Activated CD4-positive, alpha-beta T cell treated with anti-CD3 and anti-CD28 coated beads for 1 hour (primary cell): ENCODE measurements around the gene DENND5B.
"Not testable (repeated sequence)": the region's sequence is repeated elsewhere in the genome, so short reads cannot be mapped to it uniquely, and the experiment has no call there.

Experiments used
- DNase-seq: peaks from one replicate; pipeline ENCODE4 v3.0.0-alpha.2; 2020

Gene DENND5B

DNA sequence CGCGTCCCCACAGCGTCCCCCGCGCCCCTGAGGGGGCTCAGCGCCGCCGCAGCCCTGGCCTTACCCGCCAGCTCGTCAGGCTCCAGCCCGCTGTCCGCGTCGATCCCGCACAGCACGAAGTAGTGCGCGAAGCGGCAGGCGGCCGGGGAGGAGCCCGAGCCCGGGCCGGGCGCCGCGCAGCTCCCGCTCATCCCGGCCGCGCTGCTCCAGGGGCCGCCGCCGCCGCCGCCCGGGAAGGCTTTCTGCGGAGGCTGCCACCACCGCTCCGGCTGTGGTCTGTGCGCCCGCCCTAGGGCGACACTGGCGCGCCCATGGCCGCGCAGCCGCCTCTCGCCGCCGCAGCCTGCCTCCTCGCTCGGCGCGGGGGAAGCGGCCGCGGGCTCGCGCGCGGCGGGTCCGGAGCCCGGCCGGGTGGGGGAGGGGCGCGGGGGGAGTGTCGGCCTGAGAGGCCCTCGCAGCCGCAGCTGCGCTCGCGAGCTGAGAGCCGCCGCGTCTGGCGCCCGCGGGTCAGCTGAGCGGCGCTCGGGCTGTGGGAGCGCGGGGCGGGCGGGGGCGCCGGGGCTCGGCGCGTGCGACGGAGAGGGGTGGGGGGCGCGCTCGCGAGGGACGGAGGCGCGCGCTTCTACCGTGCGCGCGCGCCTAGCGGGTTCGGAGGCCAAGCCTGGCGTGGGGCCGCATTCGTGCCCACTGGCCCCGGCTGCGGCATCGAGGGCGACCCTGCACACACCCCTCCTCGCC is at the start of gene DENND5B:
TSS of gene DENND5B (minus strand) at position 495 of the 738 bp plus-strand sequence. CDS start at position 191, 304 bp downstream.
- DNase-seq: no peak

DNA sequence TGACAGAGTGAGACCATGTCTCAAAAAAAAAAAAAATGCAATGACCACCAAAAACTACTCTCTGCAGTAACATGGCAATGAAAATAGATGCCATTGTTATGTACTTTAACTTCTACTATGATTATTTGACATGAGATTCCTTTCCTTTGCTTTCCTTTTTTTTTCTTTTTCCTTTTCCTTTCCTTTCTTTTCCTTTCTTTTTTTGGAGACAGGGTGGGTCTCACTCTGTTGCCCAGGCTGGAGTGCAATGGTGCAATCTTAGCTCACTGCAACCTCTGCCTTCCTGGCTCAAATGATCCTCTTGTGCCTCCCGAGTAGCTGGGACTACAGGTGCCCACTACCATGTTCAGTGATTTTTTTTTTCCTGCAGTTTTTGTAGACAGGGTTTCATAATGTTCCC is 43.7 kb upstream of the DENND5B start:
- DNase-seq: no peak

DNA sequence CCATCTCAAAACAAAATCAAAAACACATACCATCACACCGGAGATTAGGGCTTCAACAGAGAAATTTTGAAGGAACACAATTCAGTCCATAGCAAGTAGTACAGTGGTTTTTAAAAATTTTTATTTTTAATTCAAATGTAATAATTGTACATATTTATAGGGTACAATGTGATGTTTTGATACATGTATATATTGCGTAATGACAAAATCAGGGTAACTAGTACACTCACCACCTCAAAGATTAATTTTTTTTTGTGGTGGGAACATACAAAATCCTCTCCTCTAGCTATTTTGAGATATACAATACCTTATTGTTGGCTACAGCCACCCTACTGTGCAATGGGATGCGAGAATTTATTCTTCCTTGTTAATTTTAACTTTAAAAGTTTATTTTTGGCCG is 42.5 kb upstream of the DENND5B start:
- no peak for DNase-seq

DNA sequence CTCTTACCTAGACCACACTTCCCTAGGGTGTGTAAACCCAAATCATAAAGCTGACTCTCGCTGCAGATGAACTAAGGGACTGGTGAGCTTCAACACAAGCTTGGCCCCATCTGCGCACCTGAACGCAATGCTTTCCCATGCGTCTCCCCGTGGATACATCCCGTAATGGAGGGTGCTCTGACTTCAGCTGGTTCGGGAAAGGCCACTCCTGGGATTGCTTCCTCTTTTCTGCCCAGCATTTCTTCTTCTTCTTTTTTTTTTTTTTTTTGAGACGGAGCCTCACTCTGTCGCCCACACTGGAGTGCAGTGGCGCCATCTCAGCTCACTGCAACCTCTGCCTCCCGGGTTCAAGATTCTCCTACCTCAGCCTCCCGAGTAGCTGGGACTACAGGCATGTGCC is 40.9 kb upstream of the DENND5B start:
- no peak for DNase-seq

DNA sequence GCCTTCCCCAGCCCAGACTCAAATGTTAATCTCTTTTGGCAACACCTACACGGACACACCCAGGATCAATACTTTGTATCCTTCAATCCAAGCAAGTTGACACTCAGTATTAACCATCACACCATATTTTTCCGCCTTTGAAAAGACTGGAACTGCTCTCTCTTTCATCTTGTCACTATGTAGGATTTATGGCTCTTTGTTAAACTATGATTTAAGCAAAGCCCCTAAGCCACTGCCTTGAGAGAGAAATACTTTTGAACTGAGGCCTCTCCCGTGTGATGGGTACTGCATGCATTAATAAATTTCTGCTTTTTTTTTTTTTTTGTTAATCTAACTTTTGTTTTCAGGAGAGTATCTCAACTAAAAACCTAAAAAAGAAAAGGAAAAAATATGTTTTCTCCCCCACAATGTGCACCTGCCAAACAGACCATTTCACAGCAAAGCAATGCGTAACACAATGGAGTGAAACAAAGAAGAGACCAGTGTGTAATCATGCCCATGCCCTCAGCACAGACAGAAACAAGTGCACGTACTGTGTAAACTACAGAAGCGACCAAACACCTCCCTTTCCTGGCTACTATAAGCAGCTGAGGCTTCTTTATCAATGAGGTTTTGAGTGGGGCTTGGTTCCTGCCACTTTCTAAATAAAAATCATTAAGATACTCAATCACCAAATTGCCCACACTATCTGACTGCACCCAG is 40.2 kb upstream of the DENND5B start:
- DNase-seq: no peak

DNA sequence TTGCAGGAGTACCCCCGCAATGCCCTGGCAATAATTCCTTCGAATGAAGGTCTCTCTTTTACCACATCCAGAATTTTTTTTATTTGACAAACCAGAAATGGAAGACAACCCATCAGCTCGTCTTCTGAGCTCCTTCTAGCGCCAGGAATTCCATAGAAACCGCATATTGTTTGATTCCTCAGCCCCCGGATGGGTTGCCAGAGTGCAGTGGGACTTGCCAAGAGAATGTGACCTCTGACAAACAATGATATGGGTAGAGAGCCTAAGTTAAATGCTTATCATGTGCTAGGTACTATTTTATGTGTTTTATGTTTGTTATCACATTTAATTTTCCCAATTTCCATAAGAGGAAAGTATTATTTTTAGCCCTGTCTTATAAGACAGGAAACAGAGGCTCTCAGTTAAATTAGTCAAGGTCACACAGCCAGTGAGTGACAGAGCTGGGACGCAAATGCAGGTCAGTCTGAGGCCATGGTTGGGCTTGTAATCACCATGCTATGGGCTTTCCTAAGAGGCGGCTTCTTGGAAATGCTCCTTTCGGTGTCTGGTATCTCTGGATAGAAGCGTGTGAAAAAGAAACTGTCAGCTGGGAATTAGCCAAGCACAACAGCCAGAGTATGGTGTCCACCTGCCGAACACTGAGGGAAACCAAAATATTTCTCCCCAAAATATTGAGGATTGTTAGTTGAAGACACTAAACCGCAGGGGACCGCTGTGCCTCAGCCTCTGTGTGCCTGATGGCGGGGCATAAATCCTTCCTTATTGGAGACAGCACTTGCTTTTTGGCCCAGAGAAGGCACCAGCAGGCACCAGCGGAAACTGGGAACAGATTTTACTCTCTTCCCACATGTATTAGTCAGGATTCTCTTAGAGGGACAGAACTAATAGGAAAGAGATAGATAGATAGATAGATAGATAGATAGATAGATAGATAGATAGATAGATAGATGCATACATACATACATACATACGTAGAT is 39.1 kb upstream of the DENND5B start:
- no peak for DNase-seq

DNA sequence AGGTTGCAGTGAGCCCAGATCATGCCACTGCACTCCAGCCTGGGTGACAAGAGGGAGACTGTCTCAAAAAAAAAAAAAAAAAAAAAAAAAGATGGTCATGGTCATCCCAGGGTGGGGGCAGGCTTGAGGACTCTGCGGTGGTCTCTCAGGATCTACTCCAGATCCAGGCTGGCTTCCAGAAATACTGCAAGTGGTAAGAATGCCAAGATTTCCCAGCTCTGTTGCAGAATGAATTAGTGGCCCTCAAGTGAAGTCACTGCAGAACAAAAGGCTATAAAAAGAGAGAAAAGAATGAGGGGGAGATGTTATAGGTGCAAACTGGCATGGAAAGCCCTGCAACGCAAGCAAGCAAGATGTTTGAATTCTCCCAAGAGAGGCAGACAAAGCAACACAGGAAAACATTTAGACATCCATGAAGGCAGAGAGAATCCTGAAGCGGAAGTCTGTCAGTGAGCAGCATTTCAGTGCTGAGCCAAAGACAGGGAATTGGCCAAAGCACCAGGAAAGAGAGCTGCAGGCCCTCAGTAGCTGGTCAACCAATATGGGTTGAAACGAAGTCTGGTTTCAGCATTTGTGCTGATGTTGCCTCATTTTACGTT is 36.6 kb upstream of the DENND5B start:
- no peak for DNase-seq

DNA sequence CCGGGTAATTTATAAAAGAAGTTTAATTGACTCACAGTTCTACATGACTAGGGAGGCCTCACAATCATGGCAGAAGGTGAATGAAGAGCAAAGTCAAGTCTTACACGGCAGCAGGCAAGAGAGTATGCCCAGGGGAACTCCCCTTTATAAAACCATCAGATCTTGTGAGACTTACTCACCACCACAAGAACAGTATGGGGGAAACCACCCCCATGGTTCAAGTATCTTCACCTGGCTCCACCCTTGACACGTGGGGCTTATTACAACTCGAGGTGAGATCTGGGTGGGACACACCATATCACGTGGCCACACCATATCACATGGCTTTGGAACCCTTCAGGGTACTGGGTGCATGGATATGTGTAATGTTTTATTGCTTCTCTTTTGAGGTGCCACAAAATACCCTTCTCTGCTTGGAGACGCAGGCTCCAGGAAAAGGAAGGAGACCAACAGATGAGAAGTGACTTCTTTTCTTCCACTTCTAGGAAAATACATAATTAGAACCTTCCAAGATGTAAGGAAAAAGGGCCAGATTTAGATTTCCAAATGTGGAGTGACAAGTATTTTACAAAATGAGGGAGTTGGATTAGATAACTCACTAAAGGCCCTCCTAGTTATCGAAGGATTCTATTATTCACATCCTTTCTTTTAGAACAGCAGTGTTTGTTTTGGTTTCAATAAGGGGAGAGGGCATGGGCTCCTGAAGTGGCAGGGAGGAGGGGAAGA is 35.5 kb upstream of the DENND5B start:
- no peak for DNase-seq

DNA sequence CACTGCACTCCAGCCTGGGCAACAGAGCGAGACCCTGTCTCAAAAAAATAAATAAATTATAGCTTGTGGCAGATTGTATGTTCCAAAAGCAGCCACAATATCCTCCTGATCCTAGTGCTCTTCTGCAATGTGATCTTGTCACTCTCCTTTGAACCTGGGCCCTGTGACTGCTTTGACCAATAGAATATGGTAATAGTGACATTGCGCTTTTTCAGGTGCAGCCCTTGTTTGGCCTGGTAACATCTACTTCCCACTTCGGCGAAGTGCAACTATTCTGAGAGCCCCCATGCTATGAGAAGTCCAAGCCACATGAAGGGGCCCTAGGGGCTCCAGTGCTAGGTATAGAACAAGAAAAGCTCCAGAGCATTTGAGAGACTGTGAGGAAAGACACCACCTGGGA is 31.1 kb upstream of the DENND5B start:
- DNase-seq: no peak

DNA sequence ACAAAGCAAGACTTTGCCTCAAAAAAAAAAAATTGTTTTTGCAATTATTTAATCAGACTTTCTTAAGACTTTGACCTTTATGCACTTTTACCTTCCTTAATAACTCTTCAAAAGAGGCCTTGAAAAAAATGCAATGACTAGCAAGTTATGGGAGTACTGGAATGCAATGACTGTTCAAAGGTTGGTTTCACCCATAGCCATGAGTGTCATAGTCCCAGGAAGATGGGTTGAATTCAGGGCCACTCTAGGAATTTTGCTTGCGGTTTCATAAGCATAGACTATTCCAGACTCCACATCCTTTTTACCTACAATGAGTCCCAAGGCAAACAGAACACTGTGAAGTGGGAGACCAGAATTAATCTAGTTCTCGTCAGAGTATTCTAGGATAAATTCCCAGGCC is 29.4 kb upstream of the DENND5B start:
- no peak for DNase-seq

DNA sequence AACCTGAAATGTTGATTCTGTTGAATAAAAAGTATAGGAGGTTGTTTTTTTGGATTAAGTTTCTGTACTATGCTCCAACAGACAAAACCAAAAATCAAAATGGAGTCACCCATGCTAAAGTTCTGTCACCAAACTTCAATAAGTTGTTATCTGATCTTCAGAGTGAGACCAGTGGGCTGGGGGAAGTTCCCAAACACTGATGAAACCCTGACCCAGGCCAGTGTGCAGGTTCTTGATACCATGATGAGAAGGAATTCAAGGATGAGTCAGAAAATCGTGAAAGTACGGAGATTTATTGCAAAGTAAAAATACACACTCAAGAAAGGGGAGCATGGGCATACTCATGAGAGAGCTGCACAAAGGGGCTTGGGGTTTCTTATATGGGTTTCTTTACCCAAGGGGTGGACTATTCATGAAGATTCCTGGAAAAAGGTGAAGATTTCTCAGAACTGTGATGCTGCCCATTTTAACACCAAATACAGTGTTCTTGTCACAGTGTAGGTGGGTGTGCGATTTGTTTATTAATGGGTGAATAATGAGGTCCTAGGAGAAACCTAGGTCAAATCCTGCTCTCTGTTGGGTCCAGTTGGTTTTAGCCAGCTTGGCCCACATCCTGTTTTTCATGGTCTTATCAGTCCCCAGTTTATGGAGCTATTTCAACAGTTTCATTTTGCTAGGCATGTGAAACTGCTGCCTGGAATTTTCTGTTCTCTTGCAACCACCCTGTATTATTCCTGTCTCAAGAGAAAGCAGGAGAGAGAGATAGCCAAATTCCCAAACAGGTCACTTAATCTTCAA is 27.5 kb upstream of the DENND5B start:
- no peak for DNase-seq

DNA sequence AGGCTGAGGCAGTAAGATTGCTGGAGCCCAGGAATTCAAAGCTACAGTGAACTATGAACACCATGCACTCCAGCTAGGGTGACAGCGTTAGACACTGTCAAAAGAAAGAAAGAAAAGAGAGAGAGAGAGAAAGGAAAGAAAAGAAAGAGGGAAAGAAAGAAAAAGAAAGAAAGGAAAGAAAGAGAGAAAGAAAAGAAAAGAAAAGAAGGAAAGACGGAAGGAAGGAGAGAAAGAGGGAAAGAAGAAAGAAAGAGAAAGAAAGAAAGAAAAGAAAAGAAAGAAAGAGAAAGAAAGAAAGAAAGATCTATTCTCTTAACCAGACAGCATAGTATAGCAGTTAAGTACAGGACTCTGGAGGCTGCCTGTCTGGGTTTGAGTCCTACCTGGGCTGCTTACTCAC is 21.9 kb upstream of the DENND5B start:
- DNase-seq: no peak

DNA sequence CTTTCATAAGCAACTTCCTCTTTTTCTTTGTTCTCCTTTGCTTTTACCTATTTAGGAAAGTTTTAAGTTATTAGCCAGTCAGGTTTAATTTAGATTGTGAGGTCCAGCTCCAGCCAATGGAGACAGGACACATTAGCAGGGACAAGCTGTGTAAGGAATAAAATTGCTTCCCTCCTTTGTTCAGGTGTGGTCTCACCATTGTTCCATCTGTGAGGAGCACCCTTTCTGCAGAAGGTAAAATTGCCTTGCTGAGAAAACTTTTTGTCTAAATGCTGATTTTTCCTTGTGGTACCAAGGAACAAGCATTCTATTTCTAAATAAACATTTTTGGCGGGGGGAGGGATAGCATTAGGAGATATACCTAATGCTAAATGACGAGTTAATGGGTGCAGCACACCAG is 17.4 kb upstream of the DENND5B start:
- not testable (repeated sequence) for DNase-seq

DNA sequence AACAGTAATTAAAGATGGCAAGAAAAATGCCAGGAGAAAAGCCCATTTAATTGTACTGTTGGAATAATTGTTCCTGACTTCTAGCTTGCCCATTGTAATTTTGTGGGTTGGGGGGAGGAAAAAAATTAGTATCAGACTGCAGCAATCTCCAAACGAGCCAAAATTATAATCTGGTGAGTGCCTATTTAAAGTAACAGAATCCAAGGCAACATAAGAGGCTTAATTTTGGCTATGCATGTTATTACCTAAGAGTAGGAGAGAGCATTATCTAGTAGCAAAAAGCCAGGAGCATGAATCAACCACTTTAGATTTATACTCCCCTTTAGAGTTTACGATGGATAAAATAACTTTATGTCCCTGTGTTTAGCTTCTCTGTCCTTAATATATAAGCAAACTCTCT is 14.6 kb upstream of the DENND5B start:
- no peak for DNase-seq

DNA sequence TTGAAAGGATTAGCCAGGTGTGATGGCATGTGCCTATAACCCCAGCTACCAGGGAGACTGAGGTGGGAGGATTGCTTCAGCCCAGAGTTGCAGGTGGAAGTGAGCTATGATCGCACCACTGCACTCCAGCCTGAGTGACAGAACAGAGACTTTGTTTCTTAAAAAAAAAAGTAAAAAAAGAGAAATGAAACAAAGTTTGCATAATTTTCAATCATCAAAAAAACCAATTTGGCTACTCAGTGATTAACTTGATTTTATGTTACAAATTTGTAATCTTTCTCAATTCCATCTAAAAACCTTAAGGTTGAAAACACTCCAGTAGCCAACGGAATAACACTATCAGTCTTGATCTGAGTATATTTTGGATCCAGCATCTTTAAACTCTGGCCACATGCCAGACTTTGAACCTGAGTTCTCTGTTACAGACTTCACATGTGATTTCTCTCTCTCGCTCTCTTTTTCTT is 12.6 kb upstream of the DENND5B start:
- DNase-seq: no peak

DNA sequence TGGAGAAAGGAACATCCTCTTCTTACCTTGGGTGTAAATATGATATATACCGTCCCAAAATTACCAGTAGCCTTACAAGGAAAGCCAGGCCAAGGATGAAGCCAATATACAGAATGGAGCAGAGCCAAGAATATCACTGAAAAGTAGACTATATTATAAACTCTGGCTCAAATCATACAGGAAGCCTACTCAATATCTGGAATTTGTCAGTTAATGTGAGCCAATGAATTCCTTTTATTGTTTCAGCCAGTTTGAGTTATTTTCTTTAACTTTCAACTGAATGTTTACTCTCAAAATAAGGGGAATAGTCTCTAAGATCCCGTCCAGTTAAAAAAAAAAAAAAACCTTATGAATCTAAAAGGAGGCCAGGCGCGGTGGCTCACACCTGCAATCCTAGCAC is 9.8 kb upstream of the DENND5B start:
- no peak for DNase-seq

DNA sequence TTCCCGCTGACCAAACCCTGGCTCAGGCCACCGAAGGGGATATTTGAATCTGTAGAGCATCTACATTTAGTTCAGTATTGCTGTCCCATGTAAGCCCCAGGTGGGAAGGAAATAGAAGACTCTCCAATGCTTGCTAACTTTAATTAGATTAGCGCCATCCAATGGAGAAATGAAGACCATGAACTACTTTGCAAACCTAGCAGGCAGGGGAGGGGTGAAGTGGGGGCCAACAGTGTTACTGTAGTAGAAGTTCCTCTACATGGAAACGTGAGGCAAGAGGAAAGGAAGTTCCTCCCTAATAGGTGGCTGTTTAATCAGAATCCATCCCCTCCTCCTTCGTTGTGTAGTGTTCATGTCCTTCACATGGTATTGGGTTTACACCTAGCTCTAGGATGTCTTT is 9.3 kb upstream of the DENND5B start:
- no peak for DNase-seq

DNA sequence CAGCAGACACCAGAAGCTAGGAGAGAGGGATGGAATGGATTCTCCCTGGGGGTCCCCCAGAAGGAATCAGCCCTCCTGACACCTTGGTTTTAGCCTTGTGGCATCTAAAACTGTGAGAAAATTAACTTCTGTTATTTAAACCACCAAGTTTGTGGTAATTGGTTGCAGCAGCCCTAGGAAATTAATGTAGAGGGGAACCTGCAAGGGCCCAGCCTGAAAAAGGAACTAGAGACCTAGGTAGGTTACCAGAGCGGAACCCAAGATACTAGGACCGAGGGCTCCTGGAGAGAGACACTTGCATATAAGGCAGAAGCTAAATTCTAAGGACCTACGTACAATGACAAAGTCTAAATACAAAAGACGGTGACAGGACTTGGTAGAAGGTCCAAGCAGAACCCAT is 8.1 kb upstream of the DENND5B start:
- no peak for DNase-seq

DNA sequence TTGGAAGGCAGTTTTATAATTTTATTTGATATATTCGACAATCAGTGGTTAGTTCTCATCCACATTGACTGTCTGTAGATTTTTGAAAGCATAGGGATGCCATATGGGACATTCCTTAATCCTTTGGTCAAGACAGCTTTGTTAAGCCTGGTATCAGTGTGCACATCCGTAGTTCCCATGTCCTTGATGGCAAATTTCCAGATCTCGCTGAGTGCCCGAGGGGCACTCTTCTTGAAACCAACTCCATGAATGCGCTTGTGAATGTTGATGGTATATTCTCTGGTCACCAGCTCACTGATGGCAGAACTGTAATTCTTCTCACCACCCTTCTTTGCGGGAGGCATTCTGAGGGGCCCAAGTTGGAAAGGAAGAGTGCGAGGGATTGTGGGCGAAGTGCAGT is 6.1 kb upstream of the DENND5B start:
- DNase-seq: no peak

DNA sequence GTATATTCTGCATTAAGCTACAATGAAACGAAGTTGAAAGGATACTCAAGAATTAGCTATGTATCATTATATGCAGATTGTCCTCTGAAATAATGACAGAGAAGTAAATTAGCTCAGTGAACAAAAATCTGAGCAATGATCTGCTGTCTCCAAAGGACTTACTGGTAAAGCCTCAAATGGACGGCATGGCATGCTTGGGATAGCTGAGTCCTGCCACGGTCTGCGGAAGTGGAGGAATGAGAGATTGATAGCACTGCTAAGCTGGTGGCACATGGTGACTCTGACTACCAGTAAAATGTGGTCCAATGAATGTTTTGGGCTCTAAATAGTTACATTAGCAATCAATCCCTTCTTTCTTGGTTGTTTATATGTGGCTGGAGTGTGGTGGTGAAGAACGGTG is 3.7 kb upstream of the DENND5B start:
- no peak for DNase-seq

DNA sequence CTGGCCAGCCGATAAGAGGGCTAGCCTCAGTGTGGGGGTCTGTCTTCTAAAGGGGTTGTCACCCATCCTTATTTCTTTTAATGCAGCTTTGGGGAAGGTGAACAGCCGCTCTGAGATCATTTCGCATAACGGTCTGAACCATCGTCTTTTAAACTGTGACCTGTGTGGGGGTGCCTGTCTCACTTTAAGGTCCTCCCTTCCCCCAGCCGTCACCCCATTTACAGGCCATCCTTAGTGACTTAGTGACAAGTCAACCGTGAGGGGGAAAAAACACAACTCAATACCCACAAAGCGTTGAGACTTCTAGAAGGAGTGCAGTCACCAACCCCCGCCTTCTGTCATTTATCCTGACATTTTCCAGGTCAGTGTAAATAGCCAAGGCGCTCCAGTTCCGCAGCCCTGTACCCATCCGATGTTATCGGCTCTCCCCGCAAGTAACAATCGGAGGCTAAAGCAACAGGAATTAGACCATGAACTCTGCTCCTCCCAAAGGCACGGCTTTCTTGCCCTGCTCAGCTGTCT is 505 bp upstream of the DENND5B start:
- DNase-seq: no peak
